GM18909 (cell line): Measurements from ENCODE around the gene MYT1.
"Not testable (repeated sequence)": the region's sequence is repeated elsewhere in the genome, so short reads cannot be mapped to it uniquely, and the experiment has no call there.

Experiments used
- ATAC-seq: cut with Tn5 transposase; IDR thresholded peaks from one replicate; pipeline ENCODE4 v1.9.1; 2021; ENCODE audit warnings: mild to moderate bottlenecking; ENCODE audit not compliant: unreplicated experiment, poor library complexity

MYT1 gene

DNA sequence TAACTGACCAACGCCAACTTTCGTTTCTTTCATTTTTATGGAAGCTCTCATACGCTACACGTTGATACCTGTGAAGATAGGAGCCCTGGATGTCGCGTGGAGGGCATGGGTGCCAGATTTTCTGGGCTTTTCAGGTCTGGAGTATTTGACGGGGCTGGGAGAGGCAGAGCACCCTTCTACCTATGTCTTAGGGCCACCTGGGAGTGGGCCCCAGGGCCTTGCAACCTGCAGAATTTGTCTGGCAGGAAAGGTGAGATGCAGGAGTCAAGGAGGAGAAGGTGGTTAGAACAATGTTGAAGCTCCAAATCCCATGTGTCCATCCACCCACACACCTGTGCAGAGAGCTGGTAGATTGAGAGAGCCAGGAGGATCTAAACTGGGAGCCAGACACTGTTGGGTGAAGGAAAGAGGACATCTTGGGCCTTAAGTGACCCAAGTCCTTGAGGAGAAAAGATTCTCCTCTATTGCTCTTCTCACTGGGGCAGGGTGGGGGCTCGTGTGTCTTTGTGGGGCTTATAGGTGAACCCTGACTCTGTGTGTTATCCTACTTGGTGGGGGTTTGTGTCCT, 63.9 kb downstream of the MYT1 start:
- ATAC-seq, result no peak

DNA sequence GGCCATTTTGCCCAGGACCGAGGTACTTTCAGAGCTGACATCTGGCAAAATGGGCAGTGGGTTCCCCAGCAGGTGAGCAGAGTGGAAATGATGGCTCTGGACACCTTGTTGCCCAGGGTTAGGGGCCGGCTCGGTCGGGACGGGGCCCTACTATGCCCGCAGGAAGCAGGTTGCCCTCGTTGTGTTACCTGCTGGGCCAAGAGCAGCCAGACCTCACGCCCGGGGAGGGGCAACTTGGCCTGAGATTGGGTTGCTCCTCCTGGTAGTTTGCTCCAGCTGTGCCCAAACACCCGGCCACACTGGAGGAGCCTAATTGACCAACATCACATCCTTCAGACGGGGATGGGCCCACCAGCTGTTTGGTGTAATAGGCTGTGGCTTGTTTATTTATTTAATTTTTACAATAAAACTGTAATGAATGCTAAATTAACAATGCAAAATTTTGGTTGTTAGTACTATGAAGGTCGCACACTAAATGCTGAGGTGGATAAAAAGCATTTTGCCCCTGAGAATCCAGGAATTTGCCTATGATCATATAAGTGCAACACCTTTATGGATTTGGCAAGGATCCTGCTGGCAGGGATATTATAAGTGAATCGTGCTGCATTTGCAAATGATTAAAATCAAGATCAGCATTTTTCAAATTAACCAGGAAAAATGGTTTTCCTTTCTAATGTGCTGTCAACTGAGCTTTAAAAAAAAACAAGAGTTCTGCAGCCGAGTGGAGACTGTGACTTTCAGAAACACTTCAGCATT, 64.7 kb downstream of the MYT1 start:
- ATAC-seq, result no peak

DNA sequence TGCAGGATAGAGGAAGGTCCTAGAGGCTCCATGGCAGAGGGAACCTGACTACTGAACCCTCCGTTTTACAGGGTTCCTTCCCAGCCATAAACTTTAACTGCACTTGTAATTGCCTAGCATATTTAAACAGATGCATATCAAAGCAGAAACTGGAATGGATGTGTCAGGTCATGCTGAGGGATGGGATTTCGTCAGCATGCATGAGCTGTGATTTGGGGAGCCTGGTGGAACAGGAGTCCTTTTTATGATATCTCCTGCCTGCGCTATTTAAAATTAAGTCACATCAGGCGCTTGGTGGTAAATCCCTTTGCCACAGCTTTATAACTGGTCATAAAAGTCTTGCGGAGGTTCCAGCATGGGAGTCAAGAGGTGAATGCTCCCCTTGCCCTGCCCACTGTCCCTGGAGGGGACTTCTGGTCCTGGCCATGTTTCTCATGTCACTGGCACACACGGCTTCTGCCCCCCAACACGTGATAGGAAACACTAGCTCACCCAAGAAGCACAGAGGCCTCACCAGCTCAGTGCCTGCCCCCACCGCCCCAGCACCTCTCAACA, 65.3 kb downstream of the MYT1 start:
- ATAC-seq, result no peak

DNA sequence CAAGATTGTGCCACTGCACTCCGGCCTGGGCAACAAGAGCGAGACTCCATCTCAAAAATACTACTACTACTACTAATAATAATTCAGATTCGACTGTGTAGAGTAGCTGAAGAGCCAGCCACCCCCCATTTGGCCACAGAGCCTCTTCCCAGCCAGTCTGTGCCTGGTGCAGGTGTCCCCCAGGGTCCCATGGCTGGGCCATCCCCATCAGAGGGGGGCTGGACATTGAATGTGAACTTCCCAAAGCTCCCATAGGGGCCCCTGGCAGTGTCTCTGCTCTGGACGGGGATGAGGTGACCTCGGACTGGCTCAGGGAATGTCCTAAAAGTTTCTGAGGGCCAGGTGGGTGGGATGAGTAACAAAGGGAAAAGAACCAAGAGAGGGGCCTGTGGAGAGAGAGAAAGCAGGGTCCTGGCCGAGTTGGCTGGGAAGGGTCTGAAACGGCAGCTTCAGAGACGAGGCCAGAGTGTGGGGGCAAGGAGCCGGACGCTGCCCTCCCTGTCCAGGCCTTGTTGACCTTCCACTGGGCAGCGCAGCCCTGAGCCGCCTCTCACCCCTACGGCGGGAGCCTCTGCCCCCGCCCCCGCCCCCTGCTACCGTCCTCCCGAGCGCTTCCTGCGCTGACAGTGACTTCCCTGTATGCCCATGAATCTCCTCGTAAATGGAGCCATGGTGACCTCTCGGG, 66.4 kb downstream of the MYT1 start:
- no peak for ATAC-seq

DNA sequence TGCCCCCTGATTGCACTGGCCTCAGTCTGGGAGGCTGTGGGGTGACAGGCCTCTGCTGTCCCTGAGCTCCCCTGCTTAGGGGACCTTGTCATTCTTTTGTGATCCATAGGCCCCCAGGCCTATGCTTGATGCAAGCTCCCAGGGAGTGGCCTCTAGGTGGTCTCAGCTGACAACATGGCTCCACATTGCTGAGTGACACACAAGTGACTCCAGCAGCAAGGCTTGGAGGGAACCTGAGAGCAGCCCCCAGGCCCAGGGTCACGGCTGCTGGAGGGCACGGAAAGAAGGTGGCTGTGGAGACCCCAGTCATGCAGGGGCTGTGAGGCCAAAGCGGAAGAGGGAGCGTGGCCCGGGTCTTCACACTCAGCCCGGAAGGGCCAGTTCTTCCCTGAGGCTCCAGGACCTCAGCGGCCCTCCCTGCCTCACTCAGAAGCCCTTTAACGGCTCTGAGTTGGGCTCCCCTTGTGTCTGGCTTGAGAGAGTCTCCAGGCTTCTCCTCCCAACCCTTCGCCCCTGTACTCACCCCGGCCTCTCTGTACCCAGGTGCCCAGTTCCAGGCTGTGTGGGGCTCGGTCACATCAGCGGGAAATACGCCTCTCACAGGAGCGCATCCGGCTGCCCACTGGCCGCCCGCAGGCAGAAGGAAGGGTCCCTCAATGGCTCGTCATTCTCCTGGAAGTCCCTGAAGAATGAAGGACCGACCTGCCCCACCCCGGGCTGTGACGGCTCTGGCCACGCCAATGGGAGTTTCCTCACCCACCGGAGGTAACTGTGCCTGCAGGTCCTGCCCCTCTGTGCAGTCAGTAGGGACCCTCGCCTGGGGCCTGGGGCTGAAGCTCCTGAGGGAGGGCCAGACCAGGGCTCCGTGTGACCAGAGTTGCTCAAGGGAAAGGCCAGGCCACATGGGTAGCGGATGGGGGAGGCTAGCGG, 67.6 kb downstream of the MYT1 start:
- no peak for ATAC-seq

DNA sequence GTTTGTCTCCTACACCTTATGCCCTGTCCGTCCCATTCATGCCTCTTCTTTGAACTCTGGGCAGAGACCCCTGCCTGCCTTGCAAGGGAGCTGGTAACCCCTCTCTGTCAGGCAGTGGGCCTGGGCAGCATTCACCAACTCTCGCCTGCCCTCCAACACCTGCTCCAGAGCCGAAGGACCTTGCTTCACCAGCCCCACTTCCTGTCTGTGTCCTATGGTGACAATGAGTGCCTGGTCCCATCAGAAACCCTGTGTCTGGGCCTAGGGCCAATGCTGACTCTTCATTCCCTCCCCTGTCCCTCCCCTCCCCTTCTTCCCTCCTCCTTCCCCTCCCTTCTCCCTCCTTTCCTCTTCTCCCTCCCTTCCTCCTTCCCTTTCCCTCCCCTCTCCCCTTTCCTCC, 68.5 kb downstream of the MYT1 start:
- ATAC-seq, result no peak

DNA sequence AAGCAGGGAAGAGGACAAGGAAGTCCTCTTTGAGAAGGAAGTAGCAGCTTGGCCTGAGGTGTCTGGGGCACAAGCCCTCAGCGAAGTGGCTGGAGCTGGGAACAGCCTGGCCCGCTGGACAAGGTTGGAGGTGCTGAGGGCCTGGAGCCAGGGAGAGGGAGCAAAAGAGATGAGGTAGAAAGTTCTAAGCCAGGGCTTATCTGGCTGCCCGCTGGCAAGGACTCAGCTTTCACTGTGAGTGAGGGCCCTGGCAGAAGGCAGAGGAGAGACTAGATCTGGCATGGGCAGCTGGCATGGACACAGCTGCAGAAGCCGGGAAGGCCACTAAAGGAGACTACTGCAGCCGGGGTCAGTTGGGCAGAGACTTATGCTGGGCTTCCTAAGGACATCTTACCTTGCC, 69.5 kb downstream of the MYT1 start:
- no peak for ATAC-seq

DNA sequence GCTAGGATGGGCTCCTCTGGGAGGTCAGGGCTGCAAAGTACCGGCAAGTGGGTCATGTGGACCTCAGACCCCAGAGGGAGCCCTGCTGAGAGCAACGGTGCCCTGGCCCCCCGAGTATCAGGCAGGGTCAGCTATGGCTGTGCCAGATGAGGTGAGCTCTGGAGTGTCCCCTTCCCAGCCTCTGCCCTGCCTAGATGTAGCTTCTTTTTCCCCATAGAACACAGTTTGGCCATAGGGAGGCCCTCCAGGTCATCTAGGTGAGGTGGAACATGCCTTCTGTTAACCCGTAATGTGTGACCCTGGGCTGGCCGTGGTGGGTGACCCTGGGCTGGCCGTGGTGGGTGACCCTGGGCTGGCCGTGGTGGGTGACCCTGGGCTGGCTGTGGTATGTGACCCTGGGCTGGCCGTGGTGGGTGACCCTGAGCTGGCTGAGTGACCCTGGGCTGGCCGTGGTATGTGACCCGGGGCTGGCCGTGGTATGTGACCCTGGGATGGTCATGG, 70.1 kb downstream of the MYT1 start:
- ATAC-seq, result no peak

DNA sequence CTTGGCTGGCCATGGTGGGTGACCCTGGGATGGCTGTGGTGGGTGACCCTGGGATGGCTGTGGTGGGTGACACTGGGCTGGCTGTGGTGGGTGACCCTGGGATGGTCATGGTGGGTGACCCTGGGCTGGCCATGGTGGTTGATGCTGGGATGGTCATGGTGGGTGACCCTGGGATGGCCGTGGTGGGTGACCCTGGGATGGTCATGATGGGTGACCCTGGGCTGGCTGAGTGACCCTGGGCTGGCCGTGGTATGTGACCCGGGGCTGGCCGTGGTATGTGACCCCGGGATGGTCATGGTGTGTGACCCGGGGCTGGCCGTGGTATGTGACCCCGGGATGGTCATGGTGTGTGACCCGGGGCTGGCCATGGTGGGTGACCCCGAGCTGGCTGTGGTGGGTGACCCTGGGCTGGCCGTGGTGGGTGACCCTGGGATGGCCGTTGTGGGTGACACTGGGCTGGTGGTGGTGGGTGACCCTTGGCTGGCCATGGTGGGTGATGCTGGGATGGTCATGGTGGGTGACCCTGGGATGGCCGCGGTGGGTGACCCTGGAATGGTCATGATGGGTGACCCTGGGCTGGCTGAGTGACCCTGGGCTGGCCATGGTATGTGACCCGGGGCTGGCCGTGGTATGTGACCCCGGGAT, 70.8 kb downstream of the MYT1 start:
- ATAC-seq, result not testable (repeated sequence)

DNA sequence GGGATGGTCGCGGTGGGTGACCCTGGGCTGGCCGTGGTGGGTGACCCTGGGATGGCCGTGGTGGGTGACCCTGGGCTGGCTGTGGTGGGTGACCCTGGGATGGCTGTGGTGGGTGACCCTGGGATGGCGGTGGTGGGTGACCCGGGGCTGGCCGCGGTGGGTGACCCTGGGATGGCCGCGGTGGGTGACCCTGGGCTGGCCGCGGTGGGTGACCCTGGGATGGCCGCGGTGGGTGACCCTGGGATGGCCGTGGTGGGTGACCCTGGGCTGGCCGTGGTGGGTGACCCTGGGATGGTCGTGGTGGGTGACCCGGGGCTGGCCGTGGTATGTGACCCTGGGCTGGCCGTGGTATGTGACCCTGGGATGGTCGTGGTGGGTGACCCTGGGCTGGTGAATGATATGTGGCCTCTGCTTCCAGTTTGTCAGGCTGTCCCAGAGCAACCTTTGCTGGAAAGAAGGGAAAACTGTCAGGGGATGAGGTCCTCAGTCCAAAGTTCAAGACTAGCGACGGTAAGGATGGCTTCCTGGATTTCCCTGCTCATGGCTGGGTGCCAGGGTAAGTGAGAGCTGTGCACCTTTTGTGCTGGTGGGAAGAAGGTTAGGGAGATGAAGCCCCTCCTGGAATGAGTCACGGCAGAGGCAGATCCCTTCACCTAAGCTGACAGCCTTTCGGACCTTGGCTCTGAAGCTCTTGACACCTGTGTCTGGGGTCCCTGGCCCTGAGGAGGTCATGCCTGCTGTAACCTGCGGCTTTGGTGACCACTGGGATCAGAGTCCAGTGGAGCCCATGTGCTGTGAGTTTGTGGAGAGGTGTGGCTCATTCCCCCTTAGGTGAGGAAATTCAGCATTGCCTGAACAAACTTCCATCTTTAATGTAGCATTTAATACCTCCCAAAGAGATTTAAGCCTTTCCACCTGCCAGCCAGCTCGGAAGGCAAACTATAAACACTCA, 72.2 kb downstream of the MYT1 start:
- ATAC-seq, result no peak

DNA sequence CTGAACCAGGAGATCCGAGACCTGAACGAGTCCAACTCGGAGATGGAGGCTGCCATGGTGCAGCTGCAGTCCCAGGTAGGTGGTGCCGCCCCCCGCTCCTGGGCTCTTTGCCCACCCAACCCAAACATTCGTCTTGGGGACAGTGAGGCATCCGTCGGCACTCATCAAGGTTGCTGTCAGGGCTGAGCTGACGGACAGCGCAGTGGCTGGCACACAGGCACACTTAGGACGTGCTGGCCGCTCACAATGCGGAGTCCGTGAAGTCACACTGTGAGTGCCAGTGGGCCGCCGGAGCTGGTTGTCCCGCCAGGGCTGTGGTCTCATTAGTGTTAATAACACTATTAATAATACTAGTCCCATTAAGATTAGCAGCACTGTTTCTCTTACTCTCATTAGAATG, 73.1 kb downstream of the MYT1 start:
- ATAC-seq, result no peak

DNA sequence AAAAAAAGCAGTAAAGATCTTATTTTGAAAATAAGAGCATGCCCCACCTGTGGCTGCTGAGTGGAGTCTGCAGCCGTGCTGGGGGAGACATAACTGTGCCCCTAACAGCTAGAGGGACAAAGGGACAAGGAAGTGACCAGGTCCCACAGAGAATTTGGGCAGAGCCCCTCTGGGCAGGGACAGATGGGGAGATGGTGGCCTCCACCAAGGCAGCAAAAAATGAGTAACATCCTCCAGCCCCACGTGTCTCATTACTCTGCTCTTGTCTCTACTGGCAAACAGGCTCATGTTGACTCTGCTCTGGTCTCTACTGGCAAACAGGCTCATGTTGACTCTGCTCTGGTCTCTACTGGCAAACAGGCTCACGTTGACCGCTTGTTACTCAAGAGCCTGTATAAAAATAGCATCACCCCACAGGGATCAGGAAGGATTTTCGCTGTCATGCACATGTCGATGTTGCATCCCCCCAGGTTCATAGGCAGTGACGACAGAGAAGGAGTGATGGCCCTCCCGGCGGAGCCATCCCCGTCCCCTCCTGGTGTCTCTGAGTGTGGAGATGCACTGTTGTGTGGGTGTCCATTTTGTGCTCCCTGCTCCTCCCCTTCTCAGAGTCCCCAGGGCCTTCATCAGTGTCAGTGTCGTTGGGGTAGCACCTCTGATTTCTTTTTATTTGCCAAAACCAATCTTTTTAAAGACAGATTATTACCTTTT, 74.0 kb downstream of the MYT1 start:
- no peak for ATAC-seq

DNA sequence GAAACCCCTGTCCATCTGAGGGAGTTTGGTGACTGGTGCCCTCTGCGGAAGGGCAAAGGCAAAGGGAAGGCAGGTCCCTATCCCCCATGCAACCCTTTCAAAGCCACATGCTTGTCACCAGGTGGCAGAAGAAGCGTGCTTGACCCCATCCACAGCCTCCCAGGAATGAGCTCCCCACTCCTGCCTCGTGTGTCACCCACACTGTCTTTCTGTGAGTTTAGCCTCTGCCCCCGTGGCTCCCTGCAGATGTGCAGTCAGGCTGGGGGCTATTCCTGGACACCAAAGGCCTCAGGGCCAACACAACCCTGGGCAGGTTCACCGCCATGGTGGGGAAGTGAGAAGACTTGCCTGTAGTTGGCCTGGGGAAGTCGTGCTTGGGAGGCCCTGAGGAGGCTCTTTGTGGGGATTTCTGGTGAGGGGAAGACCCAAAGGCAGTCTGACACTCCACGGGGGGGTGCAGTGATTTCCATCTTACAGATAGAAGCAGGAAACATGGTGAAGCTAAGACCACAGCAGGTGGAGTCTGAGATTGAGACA, 74.7 kb downstream of the MYT1 start:
- no peak for ATAC-seq

DNA sequence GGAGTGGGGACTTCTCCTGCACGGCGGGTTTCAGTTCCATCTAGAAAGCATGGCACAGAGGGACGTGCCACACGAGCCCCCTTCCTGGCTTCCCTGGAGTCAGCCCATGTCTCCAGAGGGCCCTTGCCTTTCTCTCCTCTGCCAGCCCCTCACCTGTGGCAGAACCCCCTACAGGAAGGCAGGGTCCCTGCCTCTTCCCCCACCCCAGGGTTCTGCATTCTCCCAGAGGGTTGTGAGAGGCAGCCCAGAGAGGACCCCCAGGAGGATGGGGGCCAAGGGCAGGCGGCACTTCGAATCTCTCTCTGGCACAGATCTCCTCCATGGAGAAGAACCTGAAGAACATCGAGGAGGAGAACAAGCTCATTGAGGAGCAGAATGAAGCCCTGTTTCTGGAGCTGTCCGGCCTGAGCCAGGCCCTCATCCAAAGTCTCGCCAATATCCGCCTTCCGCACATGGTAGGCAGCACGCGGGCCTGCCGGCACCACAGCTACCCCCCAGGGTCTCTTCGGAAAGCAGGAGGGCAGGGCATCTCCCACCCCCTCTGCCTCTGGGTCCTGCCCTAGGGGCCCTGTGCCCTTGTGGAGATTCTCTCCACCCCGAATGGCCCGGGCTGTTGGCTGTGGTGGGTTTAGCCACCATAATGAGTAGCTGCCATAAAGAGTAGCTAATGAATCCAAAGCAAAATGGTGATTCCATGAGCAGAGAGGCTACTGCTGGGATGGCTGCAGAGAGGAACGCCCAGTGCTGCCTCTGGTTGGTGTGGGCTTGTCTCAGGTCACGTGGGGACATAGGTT, 75.4 kb downstream of the MYT1 start:
- no peak for ATAC-seq

DNA sequence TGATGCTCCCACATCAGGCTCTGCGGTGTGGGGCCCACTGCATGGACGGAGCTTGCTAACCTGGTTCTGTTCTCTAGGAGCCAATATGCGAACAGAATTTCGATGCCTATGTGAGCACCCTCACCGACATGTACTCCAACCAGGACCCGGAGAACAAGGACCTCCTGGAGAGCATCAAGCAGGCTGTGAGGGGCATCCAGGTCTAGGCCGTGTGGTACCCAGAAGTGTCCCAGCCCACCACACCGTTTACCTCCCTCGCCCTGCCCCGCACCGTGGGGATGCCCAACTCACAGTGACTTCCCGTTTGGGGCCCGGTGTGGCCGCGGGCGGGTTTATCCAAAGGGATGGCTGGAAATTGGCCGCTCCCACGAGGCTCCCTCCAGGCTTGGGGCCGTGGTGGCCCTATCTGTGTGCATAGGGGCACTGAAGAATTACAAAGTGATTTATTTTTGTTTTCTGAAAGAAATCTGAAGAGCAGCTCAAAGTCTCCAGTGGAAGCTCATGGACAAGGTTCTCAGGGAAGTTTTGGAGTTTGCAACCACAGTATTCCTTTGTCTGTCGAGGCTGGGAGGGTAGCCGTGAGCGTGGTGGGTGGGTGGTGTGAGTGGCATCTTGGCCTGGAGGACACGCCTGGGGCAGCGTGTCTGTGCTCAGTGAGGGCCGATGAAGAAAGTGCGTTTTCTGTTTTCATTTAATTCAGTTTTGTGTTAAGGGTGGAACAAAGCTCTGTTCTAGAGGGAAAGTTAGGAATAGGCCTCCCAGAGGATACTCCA, 76.2 kb downstream of the MYT1 start:
- ATAC-seq, result no peak

DNA sequence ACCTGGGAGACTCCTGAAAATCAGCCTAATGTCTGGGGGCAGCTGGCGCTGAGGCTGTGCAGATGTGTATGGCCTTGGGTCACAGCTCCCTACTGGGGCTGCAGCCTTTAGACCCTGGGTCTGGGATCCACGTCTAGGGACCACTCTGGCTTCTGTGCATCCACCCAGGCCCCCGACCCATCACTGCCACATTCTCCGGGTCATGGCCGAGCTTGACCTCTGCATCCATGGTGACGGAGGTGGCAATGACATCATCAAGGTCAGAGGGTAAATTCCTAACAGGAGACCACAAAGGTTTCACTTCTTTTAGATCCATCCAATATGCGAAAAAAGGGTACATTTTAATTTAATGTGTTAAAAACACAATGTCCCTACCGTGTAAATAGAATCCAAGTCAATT, 76.8 kb downstream of the MYT1 start:
- ATAC-seq, result no peak
